HepG2 (cell line): ENCODE measurements around the gene IZUMO2. TPM values are rescaled to one million over a fixed set of nuclear protein-coding genes. Genes with fewer than 3 reads are reported as not detected.
A peak's percentile ranks its signal among the peaks of the same experiment; 100 is the strongest.

Experiments
- ATAC-seq: fragments of 200-7000 bp; cut with Tn5 transposase; 3 replicates; pipeline ENCODE4 v1.9.1; 2020; ENCODE audit warnings: mild to moderate bottlenecking, moderate library complexity
- BruUV-seq: library from RNA; stranded (reverse); fragments of 400-500 nt; replicated peaks from 2 replicates; lab custom pipeline; 2021; lab: Mats Ljungman, UMichigan
- CTCF ChIA-PET: fragments of 300-600 bp; formaldehyde crosslinking; extraction: SDS; loops from one replicate; lab custom pipeline; 2021; ENCODE audit warnings: low total read pairs, inconsistent platforms, low intra/inter-chr PET ratio; lab: Yijun Ruan, JAX
- POLR2A ChIA-PET: fragments of 350-600 bp; sonication (Branson Sonifier 250); formaldehyde crosslinking; loops from one replicate; lab custom pipeline; 2020; ENCODE audit warnings: antibody characterized with exemption, inconsistent platforms; lab: Yijun Ruan, JAX
- DNase-seq: peaks from one replicate; pipeline ENCODE4 v3.0.0-alpha.2; 2015; ENCODE audit warnings: low spot score
- FAIRE-seq: peaks from 3 replicates; lab custom pipeline; 2011; peaks lifted over from hg19 to GRCh38; lab: Jason Lieb, UNC
- H2AFZ ChIP-seq: one replicate; pipeline ENCODE4 v1.6.1; 2011; ENCODE audit warnings: low read length, inconsistent platforms
- H3K27ac ChIP-seq: fragments of 300-600 bp; 3 replicates; pipeline ENCODE4 v1.8.0; 2011; ENCODE audit warnings: mixed run types, mild to moderate bottlenecking, mixed read lengths, low read length, inconsistent platforms; ENCODE audit not compliant: insufficient read depth; ENCODE audit errors: extremely low read length
- H3K27me3 ChIP-seq, 2 experiments: fragments of 200-600 bp in 1 of 2; 2 replicates in 1 of 2; 3 replicates in 1 of 2; pipeline versions ENCODE4 v1.6.0 to v1.8.0; 2011; ENCODE audit warnings: low read length in 2 of 2, mild to moderate bottlenecking in 2 of 2, moderate library complexity in 2 of 2, inconsistent platforms in 1 of 2; ENCODE audit not compliant: insufficient read depth in 2 of 2, control insufficient read depth in 1 of 2
- H3K36me3 ChIP-seq, 2 experiments: fragments of 200-600 bp in 1 of 2; replicated peaks in 1 of 2; 2 replicates in 1 of 2; 3 replicates in 1 of 2; pipeline versions ENCODE4 v1.5.1 to v1.8.0; 2011; ENCODE audit warnings: low read length in 2 of 2, inconsistent platforms in 1 of 2; ENCODE audit not compliant: insufficient read depth in 2 of 2, control insufficient read depth in 1 of 2
- H3K4me1 ChIP-seq: 2 replicates; pipeline ENCODE4 v1.5.1; 2012; ENCODE audit warnings: low read length, inconsistent platforms; ENCODE audit not compliant: insufficient read depth
- H3K4me2 ChIP-seq: 2 replicates; pipeline ENCODE4 v1.6.0; 2011; ENCODE audit warnings: low read depth, low read length, inconsistent platforms
- H3K4me3 ChIP-seq, 3 experiments: fragments of 200-600 bp in 1 of 3; sonication (generic), shearing (Covaris generic) in 1 of 3; replicated peaks in 1 of 3; 2 replicates each; pipeline ENCODE4 v1.5.1; 2011 to 2016; ENCODE audit warnings: low read length in 3 of 3, inconsistent platforms in 2 of 3, low read depth in 2 of 3, mild to moderate bottlenecking in 2 of 3, control low read depth in 1 of 3, mixed read lengths in 1 of 3; ENCODE audit not compliant: insufficient read depth in 1 of 3
- H3K79me2 ChIP-seq: one replicate; pipeline ENCODE4 v1.6.1; 2011; ENCODE audit warnings: low read length, inconsistent platforms; ENCODE audit not compliant: insufficient read depth
- H3K9ac ChIP-seq: 2 replicates; pipeline ENCODE4 v1.6.0; 2011; ENCODE audit warnings: mild to moderate bottlenecking, low read depth, low read length, inconsistent platforms; ENCODE audit not compliant: insufficient read depth
- H3K9me3 ChIP-seq: 2 replicates; pipeline ENCODE4 v1.5.1; 2012; ENCODE audit warnings: mild to moderate bottlenecking, low read length
- H4K20me1 ChIP-seq: 2 replicates; pipeline ENCODE4 v1.6.0; 2011; ENCODE audit warnings: inconsistent platforms, mild to moderate bottlenecking, low read length, moderate library complexity; ENCODE audit not compliant: insufficient read depth
- ARHGAP35 ChIP-seq: sonication (generic); formaldehyde crosslinking; IDR thresholded peaks from 2 replicates; pipeline ENCODE4 v1.9.0; 2022; ENCODE audit warnings: mild to moderate bottlenecking, inconsistent platforms, moderate library complexity, missing genetic modification reagents, borderline replicate concordance
- MAFK ChIP-seq, 2 experiments: IDR thresholded peaks in 1 of 2; conservative IDR thresholded peaks in 1 of 2; 2 replicates each; pipeline ENCODE4 v1.6.1; 2011; ENCODE audit warnings: improper control_type of control experiment in 2 of 2, low read length in 2 of 2
- MNT ChIP-seq: fragments of 450-650 bp; IDR thresholded peaks from 2 replicates; pipeline ENCODE4 v1.6.1; 2016
- SALL1 ChIP-seq: sonication (generic); formaldehyde crosslinking; IDR thresholded peaks from 2 replicates; pipeline ENCODE4 v1.8.0; 2022; ENCODE audit warnings: mild to moderate bottlenecking, missing genetic modification reagents
- ZNF543 ChIP-seq: sonication (generic); formaldehyde crosslinking; IDR thresholded peaks from 2 replicates; pipeline ENCODE4 v1.4.0; 2020; ENCODE audit warnings: mild to moderate bottlenecking, missing genetic modification reagents
- WGBS: methylation state at CpG from one replicate; pipeline ENCODE4 v1.1.6; 2017; ENCODE audit warnings: low lambda C conversion rate; 5-methylcytosine and 5-hydroxymethylcytosine counted together
- in situ Hi-C: cut with HindIII; loops from 2 replicates; pipeline ENCODE4 v1.10.0; 2017; ENCODE audit warnings: low pct_unique_long_range_greater_than_20kb; ENCODE audit not compliant: extremely low pct_ligation_motif_present
- intact Hi-C: fragments of 100-400 bp; cut with micrococcal nuclease; formaldehyde crosslinking; loops from one replicate; pipeline ENCODE4 v1.10.0; 2022; ENCODE audit not compliant: unreplicated experiment
- polyA plus RNA-seq, 8 experiments: library from polyadenylated mRNA; depleted of rRNA in 3 of 8; stranded (reverse) in 7 of 8; unstranded in 1 of 8; fragments of >200 nt; fragmentation: Illumina TruSeq in 4 of 8; extraction: Trizol in 4 of 8; gene quantifications; 2 replicates each; pipeline versions ENCODE4 v1.2.1 to v1.2.3, GENCODE V29; 2011 to 2016; ENCODE audit warnings: low read depth in 4 of 8, missing spikeins in 1 of 8, mixed read lengths in 1 of 8; ENCODE audit not compliant: insufficient read depth in 1 of 8
- total RNA-seq, 5 experiments: library from RNA; depleted of rRNA; stranded (reverse); fragments of >200 nt; fragmentation: Illumina TruSeq; extraction: Trizol; gene quantifications; 2 replicates each; pipeline ENCODE4 v1.2.3, GENCODE V29; 2016; ENCODE audit warnings: low read depth in 1 of 5

IZUMO2 gene
- total and polyA plus RNA-seq, 2 of the 13 experiments (the other 11 are each of a cell fraction or from before 2014, with no cell fraction given) = not detected

- TF ChIP-seq ARHGAP35 (CRISPR knock-in tag) = no peak
These were observed 4.2 kb upstream of the IZUMO2 start (continued) for GRCh38 chr19:50167314-50167721.

DNA sequence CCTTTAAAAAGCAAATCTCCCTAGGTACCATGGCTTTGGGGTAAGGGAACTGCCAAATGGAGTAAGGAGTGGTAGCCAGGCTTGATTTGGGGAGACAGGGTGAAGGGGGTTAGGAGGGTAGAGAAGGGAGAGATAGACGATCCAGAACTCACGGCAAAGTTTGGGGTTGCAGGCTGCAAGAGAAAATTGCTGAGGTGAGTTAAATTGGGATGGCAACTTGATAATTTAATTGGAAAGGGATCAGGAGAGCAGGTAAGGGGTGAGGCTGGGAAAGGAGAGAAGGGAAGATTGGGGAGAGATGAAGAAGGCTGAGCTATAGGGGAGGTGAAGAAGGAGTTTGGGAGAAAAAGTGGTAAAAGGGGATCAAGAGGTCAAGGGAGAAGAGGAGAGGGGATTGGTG, 4.0 kb downstream of the IZUMO2 start:
- intact Hi-C loops (no loop called here), in situ Hi-C loops (loop anchor here (5.0 kb wide), 1 partner anchor 98 kb away; no protein-coding TSS in a partner anchor)
- Histone ChIP-seq H3K9me3 (no peaks in the 10 kb centered on the region; the same call in 1 of the 2 replicates), H3K79me2 (no peaks in the 10 kb centered on the region), H2AFZ (no peak overlapping the region), H3K27me3 (peaks cover 1 to 8% of the 10 kb centered on the region in 2 experiments; a peak in 2 of 5 replicates), H4K20me1 (no peaks in the 10 kb centered on the region), H3K27ac (no peak overlapping the region), H3K4me2 (no peak overlapping the region), H3K9ac (no peak overlapping the region), H3K4me1 (no peaks in the 10 kb centered on the region), H3K4me3 (no peak overlapping the region), H3K36me3 (no peaks in the 10 kb centered on the region)
- FAIRE-seq = no peak
- WGBS = 29% methylated on average over 2 of the region's 2 CpGs
- ATAC-seq = no peak
- CTCF ChIA-PET = no interaction called here
- no TSS peak for BruUV-seq
- DNase-seq = no peak
- peak in 1 of 2 experiments; percentile 37; a peak in 3 of 4 replicates for TF ChIP-seq MAFK (conservative IDR thresholded peaks at IDR 0.05 in 1 of 2, IDR thresholded peaks at IDR 0.05 in 1 of 2; ENCODE audit: low read length in 2 of 2)
- no peak for TF ChIP-seq ZNF543 (CRISPR knock-in tag)
- POLR2A ChIA-PET = no interaction called here

DNA sequence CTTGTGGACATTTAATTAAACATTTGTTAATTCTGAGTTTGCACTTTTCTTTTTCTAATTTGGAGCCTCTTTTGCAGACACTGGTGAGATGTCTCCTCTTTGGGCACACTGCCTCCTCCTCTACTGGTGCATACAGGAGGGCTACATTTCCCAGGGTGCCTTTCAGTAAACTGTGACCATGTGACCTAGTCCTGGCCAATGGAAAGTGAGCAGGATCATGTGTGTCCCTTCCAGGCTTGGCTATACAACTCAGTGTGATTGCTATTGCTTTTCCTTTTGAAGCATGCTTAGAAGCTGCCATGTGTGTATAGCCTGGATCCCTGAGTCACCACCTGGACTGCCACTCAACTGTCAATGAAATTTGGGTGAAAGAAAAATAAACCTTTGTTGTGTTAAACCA, 4.5 kb downstream of the IZUMO2 start:
- no peaks in the 10 kb centered on the region for H3K4me1 ChIP-seq
- H4K20me1 ChIP-seq = no peaks in the 10 kb centered on the region
- intact Hi-C loops = no loop called here
- H3K27ac ChIP-seq = no peak overlapping the region
- in situ Hi-C loops = loop anchor here (5.0 kb wide), 1 partner anchor 99 kb away; no protein-coding TSS in a partner anchor
- H3K4me3 ChIP-seq = no peak overlapping the region
- BruUV-seq = no TSS peak
- no peaks in the 10 kb centered on the region; the same call in 1 of the 2 replicates for H3K9me3 ChIP-seq
- H3K27me3 ChIP-seq = peaks cover 1 to 8% of the 10 kb centered on the region in 2 experiments; a peak in 2 of 5 replicates
- CTCF ChIA-PET = no interaction called here
- no peak for DNase-seq
- TF ChIP-seq MNT (peak; percentile 33; the same call in 1 of the 2 replicates), SALL1 (CRISPR knock-in tag) (no peak)
- TF ChIP-seq, all 625 proteins: peak for 1
- FAIRE-seq (no peak), ATAC-seq (no peak)
- POLR2A ChIA-PET = no interaction called here
- Histone ChIP-seq H3K36me3 (no peaks in the 10 kb centered on the region), H2AFZ (no peak overlapping the region), H3K79me2 (no peaks in the 10 kb centered on the region), H3K4me2 (no peak overlapping the region), H3K9ac (no peak overlapping the region)
